SK-N-MC (cell line): ENCODE results near the gene TNFAIP1.
"Not testable (repeated sequence)": the region's sequence is repeated elsewhere in the genome, so short reads cannot be mapped to it uniquely, and the experiment has no call there.

Source experiments
- DNase-seq: peaks from one replicate; pipeline ENCODE4 v3.0.0-alpha.2; 2011; ENCODE audit warnings: low read depth, low spot score
- H3K27ac ChIP-seq: fragments of 200-600 bp; sonication (generic); 2 replicates; pipeline ENCODE4 v1.5.1; 2016; ENCODE audit warnings: mixed run types
- H3K36me3 ChIP-seq: fragments of 200-600 bp; sonication (generic); 2 replicates; pipeline ENCODE4 v1.6.1; 2017; ENCODE audit warnings: antibody characterized with exemption, low read length, mixed read lengths; ENCODE audit not compliant: insufficient read depth
- H3K4me3 ChIP-seq: fragments of 200-600 bp; sonication (generic); 2 replicates; pipeline ENCODE4 v1.5.1; 2016
- H3K9ac ChIP-seq: fragments of 200-600 bp; sonication (generic); 2 replicates; pipeline ENCODE4 v1.8.0; 2017; ENCODE audit warnings: mixed run types, mixed read lengths; ENCODE audit not compliant: insufficient read length
- H3K9me3 ChIP-seq: fragments of 200-600 bp; sonication (generic); 2 replicates; pipeline ENCODE4 v1.6.1; 2017; ENCODE audit warnings: low read depth, mild to moderate bottlenecking, antibody characterized with exemption, low read length, moderate library complexity, mixed read lengths
- EZH2 ChIP-seq: fragments of 200-600 bp; sonication (generic); IDR thresholded peaks from one replicate; pipeline ENCODE4 v1.6.1; 2017; ENCODE audit warnings: antibody characterized with exemption
- FOXP2 ChIP-seq: optimal IDR thresholded peaks from 2 replicates; pipeline ENCODE3; 2011; ENCODE audit warnings: mild to moderate bottlenecking, moderate library complexity; ENCODE audit not compliant: insufficient read depth; ENCODE audit errors: extremely low read length, control extremely low read depth
- POLR2AphosphoS5 ChIP-seq: IDR thresholded peaks from 2 replicates; pipeline ENCODE4 v1.6.1; 2012; ENCODE audit warnings: mild to moderate bottlenecking, low read depth, low read length, borderline replicate concordance

The TNFAIP1 gene

GRCh38 chr17:28335201-28335958, at the start of gene TNFAIP1, which contains the start of gene IFT20:
Gene TNFAIP1, plus strand, starts transcription at chr17:28335761. Its CDS starts 3,761 bp downstream, at chr17:28339522.
Gene IFT20, minus strand, starts transcription at chr17:28335472. Its CDS starts 3,487 bp downstream, at chr17:28331985.
- Histone ChIP-seq H3K4me3 (peak within 1 kb of the TSS; percentile 99), H3K36me3 (no peaks in the 10 kb centered on the region), H3K9me3 (no peaks in the 10 kb centered on the region), H3K9ac (peak within 1 kb of the TSS; percentile 88), H3K27ac (no peak within 1 kb of the TSS)
- TF ChIP-seq EZH2 (no peak), POLR2AphosphoS5 (peak; percentile 83), FOXP2 (peak; percentile 100)
- peak; percentile 94 for DNase-seq

DNA sequence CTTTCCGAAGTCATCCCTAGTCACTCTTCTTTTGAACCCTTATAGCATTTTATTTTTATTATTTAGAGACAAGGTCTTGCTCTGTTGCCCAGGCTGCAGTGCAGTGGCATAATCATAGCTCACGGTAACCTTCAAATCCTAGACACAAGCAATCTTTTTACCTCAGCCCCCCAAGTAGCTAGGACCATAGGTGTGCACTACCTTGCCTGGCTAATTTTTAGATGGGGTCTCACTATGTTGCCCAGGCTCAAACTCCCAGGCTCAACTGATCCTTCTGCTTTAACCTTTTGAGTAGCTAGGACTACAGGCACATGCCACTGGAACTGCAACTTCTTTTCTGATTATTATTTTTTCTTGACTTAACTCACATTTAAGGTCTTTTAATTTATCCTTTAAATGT, 49.6 kb upstream of the TNFAIP1 start:
- DNase-seq, result no peak
- Histone ChIP-seq H3K4me3 (no peak overlapping the region), H3K27ac (no peak overlapping the region), H3K36me3 (no peaks in the 10 kb centered on the region), H3K9me3 (no peaks in the 10 kb centered on the region), H3K9ac (no peak overlapping the region)
- TF ChIP-seq EZH2 (no peak), FOXP2 (no peak), POLR2AphosphoS5 (no peak)

DNA sequence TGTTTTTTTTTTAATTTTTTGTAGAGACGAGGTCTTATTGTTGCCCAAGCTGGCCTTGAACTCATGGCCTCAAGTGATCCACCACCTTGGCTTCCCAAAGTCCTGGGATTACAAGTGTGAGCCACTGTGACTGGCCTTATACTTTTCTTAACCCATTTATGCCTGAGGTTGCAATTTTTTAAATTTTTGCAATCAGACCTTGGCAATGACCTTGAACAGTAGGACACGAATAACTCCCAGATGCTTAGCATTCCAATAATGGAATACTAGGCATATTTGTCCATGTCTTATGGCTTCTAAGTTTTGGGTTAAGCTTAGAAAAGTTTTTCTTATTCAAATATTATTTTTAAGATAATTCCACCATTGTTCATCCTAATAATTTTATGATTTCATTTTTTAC, 44.9 kb upstream of the TNFAIP1 start:
- Histone ChIP-seq H3K36me3 (no peaks in the 10 kb centered on the region), H3K27ac (no peak overlapping the region), H3K9me3 (no peaks in the 10 kb centered on the region), H3K4me3 (no peak overlapping the region), H3K9ac (no peak overlapping the region)
- TF ChIP-seq EZH2 (no peak), FOXP2 (no peak), POLR2AphosphoS5 (no peak)
- DNase-seq, result no peak

- Histone ChIP-seq H3K4me3 (no peak overlapping the region), H3K9me3 (no peaks in the 10 kb centered on the region), H3K9ac (no peak overlapping the region), H3K27ac (no peak overlapping the region), H3K36me3 (no peaks in the 10 kb centered on the region)
- TF ChIP-seq EZH2 (no peak), POLR2AphosphoS5 (no peak), FOXP2 (no peak)
- DNase-seq, result no peak
These were observed 43.7 kb upstream of the TNFAIP1 start for GRCh38 chr17:28291780-28292330.

- not testable (repeated sequence) for H3K9me3 ChIP-seq, H3K4me3 ChIP-seq, DNase-seq
These were observed 42.7 kb upstream of the TNFAIP1 start for GRCh38 chr17:28292878-28293277.

DNA sequence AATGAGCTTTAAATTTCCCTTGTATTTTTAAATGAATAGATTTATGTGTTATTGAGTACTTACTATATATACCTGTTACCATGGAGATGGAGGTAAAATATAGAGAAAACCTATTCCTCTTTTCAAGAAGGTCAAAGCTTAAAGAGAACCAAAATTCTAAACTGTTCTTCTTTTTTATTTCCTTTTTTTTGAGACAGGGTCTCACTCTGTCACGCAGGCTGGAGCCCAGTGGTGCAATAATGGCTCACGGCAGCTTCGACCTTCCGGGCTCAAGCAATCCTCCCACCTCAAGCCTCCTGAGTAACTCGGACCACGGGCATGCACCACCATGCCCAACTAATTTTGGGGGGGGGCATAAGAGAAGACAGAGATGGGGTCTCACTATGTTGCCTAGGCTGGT, 41.6 kb upstream of the TNFAIP1 start:
- Histone ChIP-seq H3K36me3 (no peaks in the 10 kb centered on the region), H3K9ac (no peak overlapping the region), H3K9me3 (no peaks in the 10 kb centered on the region), H3K27ac (no peak overlapping the region), H3K4me3 (no peak overlapping the region)
- DNase-seq, result no peak
- TF ChIP-seq EZH2, result no peak
- no peak for TF ChIP-seq POLR2AphosphoS5
- TF ChIP-seq FOXP2, result no peak

More at GRCh38 chr17:28292878-28293277, 42.7 kb upstream of the TNFAIP1 start:
- not testable (repeated sequence) for H3K27ac ChIP-seq, H3K36me3 ChIP-seq, H3K9ac ChIP-seq

DNA sequence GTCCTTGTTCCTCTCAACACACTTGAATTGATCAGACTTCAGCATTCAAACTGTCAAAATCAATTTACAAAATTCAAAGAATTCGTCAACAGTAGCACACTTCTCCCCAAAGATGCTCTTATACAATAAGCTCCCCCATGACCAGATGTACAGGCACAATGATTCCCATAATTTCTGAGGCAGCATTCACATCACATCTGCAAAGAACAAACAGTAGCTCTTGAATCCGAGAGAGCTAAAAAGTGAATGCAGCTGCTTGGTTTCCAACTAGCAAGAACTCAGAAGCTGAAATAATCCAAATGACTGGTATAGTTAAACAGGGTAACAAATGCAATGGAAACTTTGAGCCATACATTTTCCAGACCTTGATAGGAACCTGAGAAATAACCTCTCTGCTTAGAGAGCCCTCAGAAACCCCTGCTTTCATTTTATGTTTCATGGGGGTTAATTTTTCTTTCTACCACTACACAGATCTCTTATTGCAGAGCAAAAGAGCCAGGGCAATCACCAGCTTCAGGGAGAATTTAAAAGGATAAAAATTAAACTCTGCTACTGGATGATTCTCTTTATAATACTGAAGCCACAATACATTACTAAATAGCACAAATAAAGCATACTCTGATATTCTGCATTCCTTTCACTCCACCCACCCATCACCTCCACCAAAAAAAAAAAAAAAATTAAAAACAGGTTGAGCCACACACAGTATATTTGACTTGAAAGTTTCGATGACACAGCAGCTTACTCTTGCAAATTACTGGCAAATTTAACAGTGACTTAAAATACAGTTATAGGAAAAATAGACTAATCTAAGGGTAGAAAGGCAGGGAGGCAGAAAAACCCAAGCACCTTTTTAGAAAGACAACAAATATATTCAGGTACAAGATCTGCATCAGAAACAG, 39.6 kb upstream of the TNFAIP1 start:
- no peak overlapping the region for H3K4me3 ChIP-seq
- no peaks in the 10 kb centered on the region for H3K36me3 ChIP-seq
- no peak for DNase-seq
- no peaks in the 10 kb centered on the region for H3K9me3 ChIP-seq
- no peak for TF ChIP-seq POLR2AphosphoS5
- no peak for TF ChIP-seq FOXP2
- no peak for TF ChIP-seq EZH2
- no peak overlapping the region for H3K27ac ChIP-seq
- H3K9ac ChIP-seq, result no peak overlapping the region

- Histone ChIP-seq H3K27ac (no peak overlapping the region), H3K4me3 (no peak overlapping the region), H3K9me3 (no peaks in the 10 kb centered on the region), H3K9ac (no peak overlapping the region), H3K36me3 (no peaks in the 10 kb centered on the region)
- no peak for DNase-seq
- no peak for TF ChIP-seq FOXP2
- TF ChIP-seq POLR2AphosphoS5, result no peak
- no peak for TF ChIP-seq EZH2
These were observed 37.1 kb upstream of the TNFAIP1 start for GRCh38 chr17:28298449-28298848.
